Sigmoid colon (tissue), 4 donors: ENCODE measurements around the gene ANKRD27.

Experiments
- CTCF ChIP-seq, 4 experiments: fragments of 450-650 bp in 3 of 4; fragments of 200-600 bp in 1 of 4; IDR thresholded peaks; one replicate each; pipeline ENCODE4 v1.5.1; 2016 to 2019; ENCODE audit warnings: antibody characterized with exemption in 4 of 4, mild to moderate bottlenecking in 3 of 4, moderate library complexity in 2 of 4
- POLR2AphosphoS5 ChIP-seq, 4 donors: sonication (generic); formaldehyde crosslinking; IDR thresholded peaks; one replicate each; pipeline ENCODE4 v1.6.1; 2017; ENCODE audit warnings: antibody characterized with exemption in 4 of 4

GRCh38 chr19:32558607-32559228 lies 116.3 kb downstream of the ANKRD27 start:
- TF ChIP-seq POLR2AphosphoS5 (IDR thresholded peaks at IDR 0.05) (no peak), CTCF (IDR thresholded peaks at IDR 0.05) (no peak)
